ENCODE data around the gene CFAP45. TPM values are rescaled to one million over a fixed set of nuclear protein-coding genes. Genes with fewer than 3 reads are reported as not detected.

Gene CFAP45
- total RNA-seq, 1 experiment from 2014 or later: 9.3 TPM

GRCh38 chr1:159931101-159931794 lies 31.3 kb upstream of the CFAP45 start:
- POLR2A ChIA-PET (ENCODE audit: unreplicated experiment): no interaction called here
- CTCF ChIA-PET: no interaction called here
- Histone ChIP-seq H3K4me1 (replicated peaks; ENCODE audit: insufficient read depth) (peaks cover 12% of the 10 kb centered on the region; the same call in 1 of the 2 replicates), H3K27me3 (ENCODE audit: insufficient read depth, low read depth) (no peaks in the 10 kb centered on the region), H3K79me2 (ENCODE audit: low read depth) (no peaks in the 10 kb centered on the region), H2AFZ (no peak overlapping the region), H3K9me3 (ENCODE audit: insufficient read depth, low read depth) (no peaks in the 10 kb centered on the region), H3K4me3 (no peak overlapping the region), H3K36me3 (ENCODE audit: low read depth) (no peaks in the 10 kb centered on the region), H3K9me2 (ENCODE audit: insufficient read depth) (no peaks in the 10 kb centered on the region), H3K27ac (no peak overlapping the region), H4K20me1 (ENCODE audit: insufficient read depth) (no peaks in the 10 kb centered on the region), H3K4me2 (no peak overlapping the region), H3F3A (ENCODE audit: insufficient read depth, low read depth) (peaks cover 3% of the 10 kb centered on the region; the same call in 1 of the 2 replicates)
- intact Hi-C loops (cut with micrococcal nuclease; ENCODE audit: unreplicated experiment): no loop called here
- no TSS peak for BruUV-seq (replicated peaks)
- no peak for DNase-seq
- TF ChIP-seq CTCF (conservative IDR thresholded peaks at IDR 0.05) (no peak), EZH2 (IDR thresholded peaks at IDR 0.05; ENCODE audit: low read depth) (no peak)

- POLR2A ChIA-PET (ENCODE audit: unreplicated experiment): no interaction called here
- Histone ChIP-seq H3K4me2 (no peak overlapping the region), H4K20me1 (ENCODE audit: insufficient read depth) (no peaks in the 10 kb centered on the region), H3K9me3 (ENCODE audit: insufficient read depth, low read depth) (no peaks in the 10 kb centered on the region), H3K4me1 (replicated peaks; ENCODE audit: insufficient read depth) (peaks cover 18% of the 10 kb centered on the region), H3K36me3 (ENCODE audit: low read depth) (no peaks in the 10 kb centered on the region), H3K9me2 (ENCODE audit: insufficient read depth) (no peaks in the 10 kb centered on the region), H2AFZ (no peak overlapping the region), H3K27ac (no peak overlapping the region), H3K79me2 (ENCODE audit: low read depth) (no peaks in the 10 kb centered on the region), H3K4me3 (no peak overlapping the region), H3F3A (ENCODE audit: insufficient read depth, low read depth) (peaks cover 7% of the 10 kb centered on the region; the same call in 1 of the 2 replicates), H3K27me3 (ENCODE audit: insufficient read depth, low read depth) (no peaks in the 10 kb centered on the region)
- DNase-seq: no peak
- BruUV-seq (replicated peaks): no TSS peak
- no peak for TF ChIP-seq CTCF (conservative IDR thresholded peaks at IDR 0.05)
- no peak for TF ChIP-seq EZH2 (IDR thresholded peaks at IDR 0.05; ENCODE audit: low read depth)
- intact Hi-C loops (cut with micrococcal nuclease; ENCODE audit: unreplicated experiment): no loop called here
- CTCF ChIA-PET: no interaction called here
Observed at GRCh38 chr1:159930634-159931033, 30.7 kb upstream of the CFAP45 start.

GRCh38 chr1:159930216-159930615 lies 30.3 kb upstream of the CFAP45 start:
- Histone ChIP-seq H3K27me3 (ENCODE audit: insufficient read depth, low read depth) (no peaks in the 10 kb centered on the region), H3K27ac (no peak overlapping the region), H2AFZ (no peak overlapping the region), H3K9me3 (ENCODE audit: insufficient read depth, low read depth) (no peaks in the 10 kb centered on the region), H3K4me1 (replicated peaks; ENCODE audit: insufficient read depth) (peaks cover 19% of the 10 kb centered on the region), H3K9me2 (ENCODE audit: insufficient read depth) (no peaks in the 10 kb centered on the region), H3K79me2 (ENCODE audit: low read depth) (peaks cover under 1% of the 10 kb centered on the region; the same call in 1 of the 2 replicates), H3K36me3 (ENCODE audit: low read depth) (no peaks in the 10 kb centered on the region), H3K4me3 (no peak overlapping the region), H3K4me2 (no peak overlapping the region), H3F3A (ENCODE audit: insufficient read depth, low read depth) (peaks cover 10% of the 10 kb centered on the region; the same call in 1 of the 2 replicates), H4K20me1 (ENCODE audit: insufficient read depth) (no peaks in the 10 kb centered on the region)
- ChIA-PET POLR2A (ENCODE audit: unreplicated experiment) (no interaction called here), CTCF (no interaction called here)
- no peak for DNase-seq
- intact Hi-C loops (cut with micrococcal nuclease; ENCODE audit: unreplicated experiment): no loop called here
- no TSS peak for BruUV-seq (replicated peaks)
- no peak for TF ChIP-seq CTCF (conservative IDR thresholded peaks at IDR 0.05)
- TF ChIP-seq EZH2 (IDR thresholded peaks at IDR 0.05; ENCODE audit: low read depth): no peak
